A673 (cell line): ENCODE data around the gene ARHGEF7. TPM values are rescaled to one million over a fixed set of nuclear protein-coding genes. Genes with fewer than 3 reads are reported as not detected.

Experiments used
- BruUV-seq: library from RNA; stranded (reverse); fragments of 400-500 nt; replicated peaks from 2 replicates; lab custom pipeline; 2021; lab: Mats Ljungman, UMichigan
- CTCF ChIA-PET: fragments of 300-600 bp; sonication (Branson Sonifier 250); formaldehyde crosslinking; loops from one replicate; lab custom pipeline; 2022; ENCODE audit warnings: antibody characterized with exemption; lab: Charles Lee
- POLR2A ChIA-PET: fragments of 300-600 bp; sonication (Branson Sonifier 250); formaldehyde crosslinking; loops from one replicate; lab custom pipeline; 2022; ENCODE audit warnings: antibody characterized with exemption; ENCODE audit not compliant: low non-redundant PET; lab: Charles Lee
- DNase-seq: peaks from one replicate; pipeline ENCODE4 v3.0.0-alpha.2; 2015; ENCODE audit warnings: low spot score
- H3K27ac ChIP-seq: fragments of 200-600 bp; sonication (generic); 2 replicates; pipeline ENCODE4 v1.5.1; 2016; ENCODE audit warnings: mixed run types, low read depth, mild to moderate bottlenecking, mixed read lengths, antibody characterized with exemption, low read length; ENCODE audit not compliant: poor library complexity, severe bottlenecking
- H3K27me3 ChIP-seq: fragments of 200-600 bp; sonication (generic); replicated peaks from 2 replicates; pipeline ENCODE4 v1.6.1; 2017; ENCODE audit warnings: mixed run types, low read depth, mild to moderate bottlenecking, mixed read lengths, antibody characterized with exemption, low read length; ENCODE audit not compliant: insufficient read depth, poor library complexity
- H3K36me3 ChIP-seq: fragments of 200-600 bp; sonication (generic); 2 replicates; pipeline ENCODE4 v1.6.1; 2016; ENCODE audit warnings: mixed run types, mild to moderate bottlenecking, mixed read lengths, antibody characterized with exemption, low read length; ENCODE audit not compliant: insufficient read depth, poor library complexity, severe bottlenecking
- H3K4me1 ChIP-seq: fragments of 200-600 bp; sonication (generic); 2 replicates; pipeline ENCODE4 v1.6.1; 2017; ENCODE audit warnings: mixed run types, mild to moderate bottlenecking, mixed read lengths, antibody characterized with exemption, low read length; ENCODE audit not compliant: insufficient read depth, poor library complexity, severe bottlenecking
- H3K4me3 ChIP-seq: fragments of 200-600 bp; sonication (generic); 2 replicates; pipeline ENCODE4 v1.5.1; 2016; ENCODE audit warnings: low read depth, mixed run types, mild to moderate bottlenecking, mixed read lengths, low read length; ENCODE audit not compliant: poor library complexity, severe bottlenecking
- H3K9me3 ChIP-seq: fragments of 200-600 bp; sonication (generic); 2 replicates; pipeline ENCODE4 v1.6.1; 2016; ENCODE audit warnings: mixed run types, low read depth, mild to moderate bottlenecking, mixed read lengths, antibody characterized with exemption, low read length; ENCODE audit not compliant: poor library complexity, severe bottlenecking
- CTCF ChIP-seq: fragments of 300-800, 200-600 bp; sonication (generic); conservative IDR thresholded peaks from 2 replicates; pipeline ENCODE4 v1.5.1; 2017; ENCODE audit warnings: low read depth, mild to moderate bottlenecking, antibody characterized with exemption, low read length, moderate library complexity, mixed read lengths
- EZH2 ChIP-seq: fragments of 200-600 bp; sonication (generic); IDR thresholded peaks from 2 replicates; pipeline ENCODE4 v1.6.1; 2017; ENCODE audit warnings: borderline replicate concordance, low read depth, mild to moderate bottlenecking, mixed read lengths, antibody characterized with exemption, low read length; ENCODE audit not compliant: poor library complexity, severe bottlenecking
- intact Hi-C: fragments of 100-400 bp; cut with micrococcal nuclease; formaldehyde crosslinking; loops from one replicate; pipeline ENCODE4 v1.10.0; 2022; ENCODE audit not compliant: unreplicated experiment
- total RNA-seq: library from RNA; stranded (reverse); gene quantifications from 2 replicates; pipeline ENCODE4 v1.2.3, GENCODE V29; 2021

The ARHGEF7 gene
- total RNA-seq, 1 experiment from 2014 or later: 39.9 TPM

GRCh38 chr13:111123649-111124048 is 8.5 kb downstream of the ARHGEF7 start:
- TF ChIP-seq CTCF (no peak), EZH2 (no peak)
- no peaks in the 10 kb centered on the region for H3K36me3 ChIP-seq
- DNase-seq: no peak
- H3K27me3 ChIP-seq: peaks cover 66% of the 10 kb centered on the region
- intact Hi-C loops: no loop called here
- ChIA-PET CTCF (no interaction called here), POLR2A (no interaction called here)
- no peaks in the 10 kb centered on the region for H3K9me3 ChIP-seq
- no peak overlapping the region for H3K4me3 ChIP-seq
- H3K4me1 ChIP-seq: no peaks in the 10 kb centered on the region
- H3K27ac ChIP-seq: no peak overlapping the region
- no TSS peak for BruUV-seq

- intact Hi-C loops: no loop called here
- Histone ChIP-seq H3K9me3 (no peaks in the 10 kb centered on the region), H3K36me3 (no peaks in the 10 kb centered on the region), H3K4me3 (no peak overlapping the region), H3K27me3 (peaks cover 63% of the 10 kb centered on the region), H3K4me1 (no peaks in the 10 kb centered on the region), H3K27ac (no peak overlapping the region)
- BruUV-seq: no TSS peak
- ChIA-PET POLR2A (no interaction called here), CTCF (no interaction called here)
- no peak for DNase-seq
- no peak for TF ChIP-seq EZH2
- TF ChIP-seq CTCF: no peak
These were observed 11.4 kb downstream of the ARHGEF7 start for GRCh38 chr13:111126509-111126908.

- Histone ChIP-seq H3K27ac (no peak overlapping the region), H3K4me3 (no peak overlapping the region), H3K27me3 (peaks cover 60% of the 10 kb centered on the region), H3K36me3 (no peaks in the 10 kb centered on the region), H3K4me1 (no peaks in the 10 kb centered on the region), H3K9me3 (no peaks in the 10 kb centered on the region)
- ChIA-PET POLR2A (no interaction called here), CTCF (interaction anchor here (0.6 kb wide), 1 partner anchor 214 kb away, joined by 4 read pairs; no protein-coding TSS in a partner anchor)
- no peak for DNase-seq
- no TSS peak for BruUV-seq
- TF ChIP-seq CTCF (no peak), EZH2 (no peak)
- intact Hi-C loops: no loop called here
These were observed 14.5 kb downstream of the ARHGEF7 start for GRCh38 chr13:111129465-111130115.
